GM12892 (cell line): ENCODE measurements around the gene CDK19.

Source experiments
- POLR2A ChIP-seq: IDR thresholded peaks from 2 replicates; pipeline ENCODE4 v1.6.1; 2011; ENCODE audit warnings: low read depth, low read length, control low read depth
- POLR2AphosphoS5 ChIP-seq: IDR thresholded peaks from 2 replicates; pipeline ENCODE4 v1.6.1; 2011; ENCODE audit warnings: low read depth, low read length, control low read depth

DNA sequence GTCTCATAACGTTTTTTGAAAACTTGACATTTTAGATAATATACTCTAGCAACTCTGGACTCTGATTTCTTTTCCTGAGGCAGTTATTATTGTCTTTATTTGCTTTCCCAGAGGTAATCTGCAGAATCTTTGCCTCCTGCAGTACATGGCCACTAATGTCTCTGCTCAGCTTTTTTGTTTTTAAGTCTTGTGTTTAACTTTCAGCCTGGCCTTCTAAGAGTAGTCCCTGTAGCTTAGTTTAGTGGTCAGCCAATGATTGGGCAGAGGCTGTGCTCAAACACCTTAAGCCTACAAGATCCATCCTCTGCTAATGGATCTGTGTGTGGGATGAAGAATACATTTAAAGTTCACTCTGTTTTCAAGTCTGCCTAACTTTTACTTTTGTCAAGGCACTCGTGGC, 241.7 kb downstream of the CDK19 start:
- TF ChIP-seq POLR2A (no peak), POLR2AphosphoS5 (no peak)
